HCT116 (cell line): Measurements from ENCODE around the gene MTM1. TPM values are rescaled to one million over a fixed set of nuclear protein-coding genes. Genes with fewer than 3 reads are reported as not detected.

Source experiments
- ATAC-seq: fragments of 200-7000 bp; cut with Tn5 transposase; 2 replicates; pipeline ENCODE4 v1.9.1; 2020; ENCODE audit warnings: mild to moderate bottlenecking, moderate library complexity
- BruUV-seq: library from RNA; stranded (reverse); fragments of 400-500 nt; replicated peaks from 2 replicates; lab custom pipeline; 2021; lab: Mats Ljungman, UMichigan
- CTCF ChIA-PET: fragments of 300-600 bp; sonication (Branson Sonifier 250); formaldehyde crosslinking; loops from one replicate; lab custom pipeline; 2021; ENCODE audit warnings: antibody characterized with exemption; lab: Charles Lee
- POLR2A ChIA-PET: fragments of 300-600, 350-600 bp; sonication (Branson Sonifier 250); formaldehyde crosslinking; loops from one replicate; lab custom pipeline; 2021; ENCODE audit warnings: antibody characterized with exemption; lab: Charles Lee
- RAD21 ChIA-PET, 2 experiments: fragments of 300-600 bp; sonication (Branson Sonifier 250); formaldehyde crosslinking; loops; one replicate each; lab custom pipeline; 2023; ENCODE audit warnings: low total read pairs in 2 of 2; ENCODE audit not compliant: uncharacterized antibody in 2 of 2, unreplicated experiment in 2 of 2, low non-redundant PET in 1 of 2; lab: Charles Lee
- DNase-seq: peaks from one replicate; pipeline ENCODE4 v3.0.0-alpha.2; 2010; ENCODE audit warnings: low read depth, low spot score
- H2AFZ ChIP-seq: fragments of 200-600 bp; shearing (Covaris generic), sonication (generic); 2 replicates; pipeline ENCODE4 v1.6.1; 2017; ENCODE audit warnings: low read depth, mixed run types, mixed read lengths, antibody characterized with exemption, low read length; ENCODE audit not compliant: poor library complexity, severe bottlenecking
- H3K27ac ChIP-seq: 2 replicates; pipeline ENCODE4 v1.5.1; 2012; ENCODE audit warnings: low read depth, low read length
- H3K27me3 ChIP-seq: fragments of 200-600 bp; sonication (generic); 2 replicates; pipeline ENCODE4 v1.6.1; 2016; ENCODE audit warnings: mixed run types, low read length, mixed read lengths; ENCODE audit not compliant: insufficient read depth
- H3K36me3 ChIP-seq, 2 experiments: fragments of 200-500 bp in 1 of 2; fragments of 200-600 bp in 1 of 2; sonication (Bioruptor generic) in 1 of 2; sonication (generic) in 1 of 2; 2 replicates each; pipeline versions ENCODE4 v1.5.1 to v1.6.1; 2014 to 2016; ENCODE audit warnings: low read length in 2 of 2, inconsistent platforms in 1 of 2, mixed read lengths in 1 of 2, mixed run types in 1 of 2; ENCODE audit not compliant: insufficient read depth in 2 of 2, control insufficient read depth in 1 of 2
- H3K4me1 ChIP-seq, 2 experiments: fragments of 200-600 bp in 1 of 2; sonication (generic) in 1 of 2; 2 replicates each; pipeline versions ENCODE4 v1.5.1 to v1.6.1; 2012 to 2017; ENCODE audit warnings: low read length in 2 of 2, inconsistent platforms in 1 of 2, mild to moderate bottlenecking in 1 of 2, mixed read lengths in 1 of 2, mixed run types in 1 of 2, moderate library complexity in 1 of 2; ENCODE audit not compliant: insufficient read depth in 2 of 2, control insufficient read depth in 1 of 2
- H3K4me2 ChIP-seq: fragments of 200-600 bp; sonication (generic); 2 replicates; pipeline ENCODE4 v1.6.1; 2017; ENCODE audit warnings: mixed run types, low read length, mixed read lengths
- H3K4me3 ChIP-seq, 2 experiments: fragments of 200-600 bp in 1 of 2; sonication (generic) in 1 of 2; replicated peaks in 1 of 2; 2 replicates each; pipeline ENCODE4 v1.5.1; 2011 to 2016; ENCODE audit warnings: low read length in 2 of 2, control low read depth in 1 of 2, low read depth in 1 of 2, mild to moderate bottlenecking in 1 of 2, mixed read lengths in 1 of 2, mixed run types in 1 of 2
- H3K79me2 ChIP-seq: fragments of 200-600 bp; sonication (generic); 2 replicates; pipeline ENCODE4 v1.6.1; 2017; ENCODE audit warnings: mild to moderate bottlenecking, mixed run types, low read length, moderate library complexity, mixed read lengths; ENCODE audit not compliant: insufficient read depth
- H3K9ac ChIP-seq: fragments of 200-600 bp; sonication (generic); 2 replicates; pipeline ENCODE4 v1.6.1; 2016; ENCODE audit warnings: low read length, mixed read lengths
- H3K9me2 ChIP-seq: fragments of 200-600 bp; sonication (generic), shearing (Covaris generic); 2 replicates; pipeline ENCODE4 v1.6.1; 2017; ENCODE audit warnings: mixed run types, mild to moderate bottlenecking, moderate library complexity; ENCODE audit not compliant: insufficient read depth
- H3K9me3 ChIP-seq, 2 experiments: fragments of 200-500 bp in 1 of 2; fragments of 200-600 bp in 1 of 2; sonication (Bioruptor generic) in 1 of 2; sonication (generic) in 1 of 2; 2 replicates each; pipeline ENCODE4 v1.6.1; 2014 to 2017; ENCODE audit warnings: low read length in 2 of 2, mixed read lengths in 2 of 2, inconsistent platforms in 1 of 2, low read depth in 1 of 2, mild to moderate bottlenecking in 1 of 2, mixed run types in 1 of 2, moderate library complexity in 1 of 2; ENCODE audit not compliant: control insufficient read depth in 1 of 2, insufficient read depth in 1 of 2
- H4K20me1 ChIP-seq: fragments of 200-600 bp; sonication (generic), shearing (Covaris generic); 2 replicates; pipeline ENCODE4 v1.6.1; 2017; ENCODE audit warnings: mixed run types, mild to moderate bottlenecking, moderate library complexity; ENCODE audit not compliant: insufficient read depth
- CTCF ChIP-seq, 3 experiments: fragments of 200-600 bp in 1 of 3; sonication (generic) in 1 of 3; IDR thresholded peaks in 2 of 3; conservative IDR thresholded peaks in 1 of 3; 2 replicates each; pipeline ENCODE4 v1.5.1; 2012 to 2017; ENCODE audit warnings: low read depth in 2 of 3, low read length in 2 of 3, antibody characterized with exemption in 1 of 3, borderline replicate concordance in 1 of 3, control low read depth in 1 of 3, mild to moderate bottlenecking in 1 of 3, mixed read lengths in 1 of 3, mixed run types in 1 of 3, moderate library complexity in 1 of 3; ENCODE audit not compliant: insufficient read depth in 1 of 3
- EZH2phosphoT487 ChIP-seq: fragments of 200-600 bp; IDR thresholded peaks from 2 replicates; pipeline ENCODE4 v1.6.1; 2018; ENCODE audit warnings: antibody characterized with exemption, borderline replicate concordance
- JUND ChIP-seq: IDR thresholded peaks from 2 replicates; pipeline ENCODE4 v1.6.1; 2012
- RAD21 ChIP-seq: IDR thresholded peaks from 2 replicates; pipeline ENCODE4 v1.6.1; 2012; ENCODE audit warnings: low read depth, mild to moderate bottlenecking
- REST ChIP-seq: IDR thresholded peaks from 2 replicates; pipeline ENCODE4 v1.6.1; 2012; ENCODE audit warnings: low read depth
- ZFX ChIP-seq: fragments of 450-650 bp; IDR thresholded peaks from 2 replicates; pipeline ENCODE4 v1.6.1; 2017
- intact Hi-C: fragments of 100-400 bp; cut with micrococcal nuclease; formaldehyde crosslinking; loops from 2 replicates; pipeline ENCODE4 v1.10.0; 2022
- total RNA-seq: library from RNA; stranded (reverse); gene quantifications from one replicate; pipeline ENCODE4 v1.2.1, GENCODE V29; 2021; ENCODE audit not compliant: unreplicated experiment

Gene MTM1
- total RNA-seq, 1 experiment from 2014 or later = 6.5 TPM

GRCh38 chrX:150642423-150642822 lies 74.0 kb downstream of the MTM1 start (continued):
- no peak for TF ChIP-seq REST
- TF ChIP-seq JUND = no peak
- no peak for TF ChIP-seq CTCF (IDR thresholded peaks at IDR 0.05 in 2 of 3, conservative IDR thresholded peaks at IDR 0.05 in 1 of 3; ENCODE audit: borderline replicate concordance in 1 of 3, insufficient read depth in 1 of 3, low read depth in 2 of 3, low read length in 2 of 3)
- no peak for TF ChIP-seq EZH2phosphoT487

GRCh38 chrX:150643271-150643670 lies 74.8 kb downstream of the MTM1 start:
- ChIA-PET RAD21 (no interaction called here), POLR2A (no interaction called here)
- H3K27me3 ChIP-seq = no peaks in the 10 kb centered on the region

More at GRCh38 chrX:150643271-150643670, 74.8 kb downstream of the MTM1 start:
- no TSS peak for BruUV-seq
- H3K4me2 ChIP-seq = no peak overlapping the region
- no peaks in the 10 kb centered on the region for H3K4me1 ChIP-seq
- H3K36me3 ChIP-seq = no peaks in the 10 kb centered on the region
- no peaks in the 10 kb centered on the region for H3K9me3 ChIP-seq
- H4K20me1 ChIP-seq = no peaks in the 10 kb centered on the region
- intact Hi-C loops = no loop called here
- H3K9me2 ChIP-seq = no peaks in the 10 kb centered on the region
- ATAC-seq (no peak), DNase-seq (no peak)
- no peaks in the 10 kb centered on the region for H3K79me2 ChIP-seq
- no peak overlapping the region for H3K4me3 ChIP-seq
- no peak overlapping the region for H3K9ac ChIP-seq
- H3K27ac ChIP-seq = no peak overlapping the region
- no peak overlapping the region for H2AFZ ChIP-seq
- TF ChIP-seq ZFX (no peak), RAD21 (peak; percentile 30), CTCF (IDR thresholded peaks at IDR 0.05 in 2 of 3, conservative IDR thresholded peaks at IDR 0.05 in 1 of 3; ENCODE audit: borderline replicate concordance in 1 of 3, insufficient read depth in 1 of 3, low read depth in 2 of 3, low read length in 2 of 3) (peak in 2 of 3 experiments; percentile 8 to 20; a peak in 3 of 6 replicates)
- CTCF ChIA-PET = no interaction called here
